GM23338 (cell line): ENCODE measurements around the gene RPL27A. TPM values are rescaled to one million over a fixed set of nuclear protein-coding genes. Genes with fewer than 3 reads are reported as not detected.

Source experiments
- ATAC-seq: fragments of 200-7000 bp; cut with Tn5 transposase; 3 replicates; pipeline ENCODE4 v1.9.1; 2020
- DNase-seq: peaks from one replicate; pipeline ENCODE4 v3.0.0-alpha.2; 2015; ENCODE audit warnings: low spot score
- H2AFZ ChIP-seq: fragments of 200-600 bp; sonication (generic); 2 replicates; pipeline ENCODE4 v1.8.0; 2016; ENCODE audit warnings: antibody characterized with exemption, mild to moderate bottlenecking, moderate library complexity
- H3F3A ChIP-seq: fragments of 200-600 bp; sonication (generic); replicated peaks from 2 replicates; pipeline ENCODE4 v1.8.0; 2017; ENCODE audit warnings: antibody characterized with exemption, mixed run types, low read depth
- H3K27ac ChIP-seq: fragments of 200-600 bp; sonication (generic); 2 replicates; pipeline ENCODE4 v1.6.1; 2016; ENCODE audit warnings: low read depth
- H3K27me3 ChIP-seq: fragments of 200-600 bp; sonication (generic); 2 replicates; pipeline ENCODE4 v1.8.0; 2016; ENCODE audit warnings: mild to moderate bottlenecking, mixed run types, moderate library complexity; ENCODE audit not compliant: insufficient read depth
- H3K36me3 ChIP-seq: fragments of 200-600 bp; sonication (generic); 2 replicates; pipeline ENCODE4 v1.8.0; 2016; ENCODE audit warnings: mild to moderate bottlenecking; ENCODE audit not compliant: insufficient read depth
- H3K4me1 ChIP-seq: fragments of 200-600 bp; sonication (generic); 2 replicates; pipeline ENCODE4 v1.8.0; 2016; ENCODE audit warnings: mild to moderate bottlenecking, moderate library complexity; ENCODE audit not compliant: insufficient read depth
- H3K4me2 ChIP-seq: fragments of 200-600 bp; sonication (generic); 2 replicates; pipeline ENCODE4 v1.7.1; 2017; ENCODE audit warnings: mixed run types
- H3K4me3 ChIP-seq: fragments of 200-600 bp; sonication (generic); 2 replicates; pipeline ENCODE4 v1.6.1; 2016; ENCODE audit warnings: mixed run types
- H3K79me2 ChIP-seq: fragments of 200-600 bp; sonication (generic); replicated peaks from 2 replicates; pipeline ENCODE4 v1.8.0; 2017; ENCODE audit warnings: mild to moderate bottlenecking; ENCODE audit not compliant: insufficient read depth
- H3K9me2 ChIP-seq: fragments of 200-600 bp; sonication (generic); 2 replicates; pipeline ENCODE4 v1.8.0; 2017; ENCODE audit not compliant: insufficient read depth
- H4K20me1 ChIP-seq: fragments of 200-600 bp; sonication (generic); replicated peaks from 2 replicates; pipeline ENCODE4 v1.8.0; 2017; ENCODE audit warnings: mild to moderate bottlenecking; ENCODE audit not compliant: insufficient read depth
- H3K27ac Mint-ChIP-seq: 2 replicates; pipeline ENCODE4 v1.8.0; 2020; ENCODE audit warnings: inconsistent platforms, mild to moderate bottlenecking, moderate library complexity, mixed read lengths
- H3K27me3 Mint-ChIP-seq: 3 replicates; pipeline ENCODE4 v1.8.0; 2022; ENCODE audit warnings: low read depth, mild to moderate bottlenecking, moderate library complexity, mixed read lengths, inconsistent platforms; ENCODE audit not compliant: insufficient read depth, poor library complexity
- H3K36me3 Mint-ChIP-seq: 3 replicates; pipeline ENCODE4 v1.8.0; 2021; ENCODE audit warnings: low read depth, mild to moderate bottlenecking, inconsistent platforms, moderate library complexity, mixed read lengths
- H3K4me1 Mint-ChIP-seq: 3 replicates; pipeline ENCODE4 v1.8.0; 2020; ENCODE audit warnings: mild to moderate bottlenecking, inconsistent platforms, mixed read lengths
- H3K4me3 Mint-ChIP-seq: 3 replicates; pipeline ENCODE4 v1.8.0; 2021; ENCODE audit warnings: moderate library complexity, mild to moderate bottlenecking, inconsistent platforms, mixed read lengths
- H3K9me3 Mint-ChIP-seq: 3 replicates; pipeline ENCODE4 v1.8.0; 2020; ENCODE audit warnings: moderate library complexity, mild to moderate bottlenecking, inconsistent platforms, mixed read lengths
- CREB1 ChIP-seq: fragments of 250-450 bp; sonication (Bioruptor Pico); IDR thresholded peaks from 2 replicates; pipeline ENCODE4 v1.5.0; 2020; ENCODE audit warnings: low read depth, mild to moderate bottlenecking, moderate library complexity
- CTCF ChIP-seq, 2 experiments: fragments of 200-600 bp in 1 of 2; sonication (generic) in 1 of 2; conservative IDR thresholded peaks; 2 replicates each; pipeline versions ENCODE4 v1.5.1 to v1.6.1; 2016 to 2017; ENCODE audit warnings: antibody characterized with exemption in 2 of 2, low read depth in 2 of 2, mild to moderate bottlenecking in 2 of 2, moderate library complexity in 1 of 2
- ETS1 ChIP-seq: IDR thresholded peaks from 2 replicates; pipeline ENCODE4 v1.6.1; 2016; ENCODE audit warnings: antibody characterized with exemption
- EZH2 ChIP-seq: fragments of 200-600 bp; sonication (generic); IDR thresholded peaks from one replicate; pipeline ENCODE4 v1.8.0; 2017; ENCODE audit warnings: antibody characterized with exemption, mild to moderate bottlenecking, low read depth; ENCODE audit not compliant: unreplicated experiment
- EZH2phosphoT487 ChIP-seq: fragments of 200-600 bp; sonication (generic); IDR thresholded peaks from one replicate; pipeline ENCODE4 v1.8.1; 2018; ENCODE audit warnings: antibody characterized with exemption; ENCODE audit not compliant: unreplicated experiment
- JUNB ChIP-seq: IDR thresholded peaks from one replicate; pipeline ENCODE4 v1.6.1; 2016; ENCODE audit warnings: antibody characterized with exemption; ENCODE audit not compliant: unreplicated experiment
- NANOG ChIP-seq: IDR thresholded peaks from 2 replicates; pipeline ENCODE4 v1.6.1; 2016; ENCODE audit warnings: antibody characterized with exemption, borderline replicate concordance
- POLR2AphosphoS5 ChIP-seq: IDR thresholded peaks from 2 replicates; pipeline ENCODE4 v1.6.1; 2016; ENCODE audit warnings: antibody characterized with exemption, low read depth
- STAT1 ChIP-seq: IDR thresholded peaks from one replicate; pipeline ENCODE4 v1.6.1; 2016; ENCODE audit warnings: antibody characterized with exemption; ENCODE audit not compliant: unreplicated experiment
- ZNF114 ChIP-seq: fragments of 250-450 bp; sonication (Bioruptor Pico); IDR thresholded peaks from 2 replicates; pipeline ENCODE4 v1.5.0; 2020; ENCODE audit warnings: mild to moderate bottlenecking, moderate library complexity
- ZNF331 ChIP-seq: fragments of 250-450 bp; sonication (Bioruptor Pico); IDR thresholded peaks from 2 replicates; pipeline ENCODE4 v1.5.0; 2020; ENCODE audit warnings: low read depth, mild to moderate bottlenecking, moderate library complexity
- polyA plus RNA-seq: library from polyadenylated mRNA; unstranded; fragments of >200 nt; fragmentation: Nextera tagmentation; extraction: Ambion mirVana; gene quantifications from 2 replicates; pipeline ENCODE4 v1.2.1, GENCODE V29; 2016
- total RNA-seq: library from RNA; depleted of rRNA; stranded (reverse); fragments of >200 nt; shearing (Covaris generic); gene quantifications from 2 replicates; pipeline ENCODE4 v1.2.3, GENCODE V29; 2014
- TF ChIP-seq, protein P1 (sequence below): IDR thresholded peaks from one replicate; pipeline ENCODE4 v1.6.1; 2018; ENCODE audit warnings: antibody characterized with exemption; ENCODE audit not compliant: unreplicated experiment
- TF ChIP-seq, protein P2 (sequence below): fragments of 250-450 bp; sonication (Bioruptor Pico); IDR thresholded peaks from 2 replicates; pipeline ENCODE4 v1.5.0; 2020; ENCODE audit warnings: mild to moderate bottlenecking, moderate library complexity

Gene RPL27A
- total and polyA plus RNA-seq, 2 experiments from 2014 or later, result 1,283 to 3,167 TPM

DNA sequence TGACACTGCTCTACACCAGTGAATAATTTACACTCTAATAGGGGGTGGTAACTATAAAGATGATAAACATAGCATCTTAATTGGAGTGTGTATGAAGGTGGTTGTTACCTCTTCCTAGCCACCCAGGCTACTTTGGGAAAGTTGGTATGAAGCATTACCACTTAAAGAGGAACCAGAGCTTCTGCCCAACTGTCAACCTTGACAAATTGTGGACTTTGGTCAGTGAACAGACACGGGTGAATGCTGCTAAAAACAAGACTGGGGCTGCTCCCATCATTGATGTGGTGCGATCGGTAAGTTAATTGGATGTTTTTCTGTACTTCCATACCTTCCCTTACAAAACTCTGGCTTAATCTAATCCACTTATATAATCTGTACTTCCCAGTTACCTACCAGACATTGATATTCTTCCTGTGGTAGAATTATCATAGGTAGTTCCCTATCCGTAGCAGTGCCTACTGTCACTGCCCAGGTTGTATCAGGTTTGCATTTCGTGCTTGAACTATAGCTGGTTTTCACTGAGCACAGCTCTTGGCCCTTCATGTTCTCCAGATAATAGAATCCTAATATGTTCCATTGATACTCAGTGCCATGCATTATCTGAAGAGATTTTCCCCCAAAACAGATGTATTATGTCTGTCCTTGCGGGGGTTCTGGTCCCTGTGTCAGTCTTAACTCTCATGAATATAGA, 2.2 kb downstream of the RPL27A start:
- H3K4me1 ChIP-seq, result peaks cover 29% of the 10 kb centered on the region
- H3K27me3 Mint-ChIP-seq, result peaks cover 40% of the 10 kb centered on the region
- peak overlapping the region; percentile 100 for H3K4me3 ChIP-seq
- H3K27me3 ChIP-seq, result no peaks in the 10 kb centered on the region
- no peak for DNase-seq
- H3K27ac Mint-ChIP-seq, result peak overlapping the region; percentile 98
- peak overlapping the region; percentile 97 for H3K27ac ChIP-seq
- peaks cover 8% of the 10 kb centered on the region; the same call in 1 of the 2 replicates for H3K9me2 ChIP-seq
- ATAC-seq, result no peak
- H3K36me3 ChIP-seq, result peaks cover 29% of the 10 kb centered on the region
- peaks cover 52% of the 10 kb centered on the region for H3F3A ChIP-seq
- no peak overlapping the region for H2AFZ ChIP-seq
- peak overlapping the region; percentile 100 for H3K4me2 ChIP-seq
- H3K4me3 Mint-ChIP-seq, result peak overlapping the region; percentile 91
- TF ChIP-seq CREB1, result no peak
- no peak for TF ChIP-seq ZNF114 (CRISPR knock-in tag)
- TF ChIP-seq STAT1, result no peak
- TF ChIP-seq ZNF331 (CRISPR knock-in tag), result no peak
- TF ChIP-seq CTCF (conservative IDR thresholded peaks at IDR 0.05; ENCODE audit: low read depth in 2 of 2), result no peak
- no peak for TF ChIP-seq NANOG
- no peak for TF ChIP-seq EZH2
- TF ChIP-seq, protein P1, sequence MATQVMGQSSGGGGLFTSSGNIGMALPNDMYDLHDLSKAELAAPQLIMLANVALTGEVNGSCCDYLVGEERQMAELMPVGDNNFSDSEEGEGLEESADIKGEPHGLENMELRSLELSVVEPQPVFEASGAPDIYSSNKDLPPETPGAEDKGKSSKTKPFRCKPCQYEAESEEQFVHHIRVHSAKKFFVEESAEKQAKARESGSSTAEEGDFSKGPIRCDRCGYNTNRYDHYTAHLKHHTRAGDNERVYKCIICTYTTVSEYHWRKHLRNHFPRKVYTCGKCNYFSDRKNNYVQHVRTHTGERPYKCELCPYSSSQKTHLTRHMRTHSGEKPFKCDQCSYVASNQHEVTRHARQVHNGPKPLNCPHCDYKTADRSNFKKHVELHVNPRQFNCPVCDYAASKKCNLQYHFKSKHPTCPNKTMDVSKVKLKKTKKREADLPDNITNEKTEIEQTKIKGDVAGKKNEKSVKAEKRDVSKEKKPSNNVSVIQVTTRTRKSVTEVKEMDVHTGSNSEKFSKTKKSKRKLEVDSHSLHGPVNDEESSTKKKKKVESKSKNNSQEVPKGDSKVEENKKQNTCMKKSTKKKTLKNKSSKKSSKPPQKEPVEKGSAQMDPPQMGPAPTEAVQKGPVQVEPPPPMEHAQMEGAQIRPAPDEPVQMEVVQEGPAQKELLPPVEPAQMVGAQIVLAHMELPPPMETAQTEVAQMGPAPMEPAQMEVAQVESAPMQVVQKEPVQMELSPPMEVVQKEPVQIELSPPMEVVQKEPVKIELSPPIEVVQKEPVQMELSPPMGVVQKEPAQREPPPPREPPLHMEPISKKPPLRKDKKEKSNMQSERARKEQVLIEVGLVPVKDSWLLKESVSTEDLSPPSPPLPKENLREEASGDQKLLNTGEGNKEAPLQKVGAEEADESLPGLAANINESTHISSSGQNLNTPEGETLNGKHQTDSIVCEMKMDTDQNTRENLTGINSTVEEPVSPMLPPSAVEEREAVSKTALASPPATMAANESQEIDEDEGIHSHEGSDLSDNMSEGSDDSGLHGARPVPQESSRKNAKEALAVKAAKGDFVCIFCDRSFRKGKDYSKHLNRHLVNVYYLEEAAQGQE, result no peak
- TF ChIP-seq JUNB, result no peak
- TF ChIP-seq EZH2phosphoT487, result no peak
- no peak for TF ChIP-seq POLR2AphosphoS5
- no peak for TF ChIP-seq ETS1
- TF ChIP-seq, protein P2, sequence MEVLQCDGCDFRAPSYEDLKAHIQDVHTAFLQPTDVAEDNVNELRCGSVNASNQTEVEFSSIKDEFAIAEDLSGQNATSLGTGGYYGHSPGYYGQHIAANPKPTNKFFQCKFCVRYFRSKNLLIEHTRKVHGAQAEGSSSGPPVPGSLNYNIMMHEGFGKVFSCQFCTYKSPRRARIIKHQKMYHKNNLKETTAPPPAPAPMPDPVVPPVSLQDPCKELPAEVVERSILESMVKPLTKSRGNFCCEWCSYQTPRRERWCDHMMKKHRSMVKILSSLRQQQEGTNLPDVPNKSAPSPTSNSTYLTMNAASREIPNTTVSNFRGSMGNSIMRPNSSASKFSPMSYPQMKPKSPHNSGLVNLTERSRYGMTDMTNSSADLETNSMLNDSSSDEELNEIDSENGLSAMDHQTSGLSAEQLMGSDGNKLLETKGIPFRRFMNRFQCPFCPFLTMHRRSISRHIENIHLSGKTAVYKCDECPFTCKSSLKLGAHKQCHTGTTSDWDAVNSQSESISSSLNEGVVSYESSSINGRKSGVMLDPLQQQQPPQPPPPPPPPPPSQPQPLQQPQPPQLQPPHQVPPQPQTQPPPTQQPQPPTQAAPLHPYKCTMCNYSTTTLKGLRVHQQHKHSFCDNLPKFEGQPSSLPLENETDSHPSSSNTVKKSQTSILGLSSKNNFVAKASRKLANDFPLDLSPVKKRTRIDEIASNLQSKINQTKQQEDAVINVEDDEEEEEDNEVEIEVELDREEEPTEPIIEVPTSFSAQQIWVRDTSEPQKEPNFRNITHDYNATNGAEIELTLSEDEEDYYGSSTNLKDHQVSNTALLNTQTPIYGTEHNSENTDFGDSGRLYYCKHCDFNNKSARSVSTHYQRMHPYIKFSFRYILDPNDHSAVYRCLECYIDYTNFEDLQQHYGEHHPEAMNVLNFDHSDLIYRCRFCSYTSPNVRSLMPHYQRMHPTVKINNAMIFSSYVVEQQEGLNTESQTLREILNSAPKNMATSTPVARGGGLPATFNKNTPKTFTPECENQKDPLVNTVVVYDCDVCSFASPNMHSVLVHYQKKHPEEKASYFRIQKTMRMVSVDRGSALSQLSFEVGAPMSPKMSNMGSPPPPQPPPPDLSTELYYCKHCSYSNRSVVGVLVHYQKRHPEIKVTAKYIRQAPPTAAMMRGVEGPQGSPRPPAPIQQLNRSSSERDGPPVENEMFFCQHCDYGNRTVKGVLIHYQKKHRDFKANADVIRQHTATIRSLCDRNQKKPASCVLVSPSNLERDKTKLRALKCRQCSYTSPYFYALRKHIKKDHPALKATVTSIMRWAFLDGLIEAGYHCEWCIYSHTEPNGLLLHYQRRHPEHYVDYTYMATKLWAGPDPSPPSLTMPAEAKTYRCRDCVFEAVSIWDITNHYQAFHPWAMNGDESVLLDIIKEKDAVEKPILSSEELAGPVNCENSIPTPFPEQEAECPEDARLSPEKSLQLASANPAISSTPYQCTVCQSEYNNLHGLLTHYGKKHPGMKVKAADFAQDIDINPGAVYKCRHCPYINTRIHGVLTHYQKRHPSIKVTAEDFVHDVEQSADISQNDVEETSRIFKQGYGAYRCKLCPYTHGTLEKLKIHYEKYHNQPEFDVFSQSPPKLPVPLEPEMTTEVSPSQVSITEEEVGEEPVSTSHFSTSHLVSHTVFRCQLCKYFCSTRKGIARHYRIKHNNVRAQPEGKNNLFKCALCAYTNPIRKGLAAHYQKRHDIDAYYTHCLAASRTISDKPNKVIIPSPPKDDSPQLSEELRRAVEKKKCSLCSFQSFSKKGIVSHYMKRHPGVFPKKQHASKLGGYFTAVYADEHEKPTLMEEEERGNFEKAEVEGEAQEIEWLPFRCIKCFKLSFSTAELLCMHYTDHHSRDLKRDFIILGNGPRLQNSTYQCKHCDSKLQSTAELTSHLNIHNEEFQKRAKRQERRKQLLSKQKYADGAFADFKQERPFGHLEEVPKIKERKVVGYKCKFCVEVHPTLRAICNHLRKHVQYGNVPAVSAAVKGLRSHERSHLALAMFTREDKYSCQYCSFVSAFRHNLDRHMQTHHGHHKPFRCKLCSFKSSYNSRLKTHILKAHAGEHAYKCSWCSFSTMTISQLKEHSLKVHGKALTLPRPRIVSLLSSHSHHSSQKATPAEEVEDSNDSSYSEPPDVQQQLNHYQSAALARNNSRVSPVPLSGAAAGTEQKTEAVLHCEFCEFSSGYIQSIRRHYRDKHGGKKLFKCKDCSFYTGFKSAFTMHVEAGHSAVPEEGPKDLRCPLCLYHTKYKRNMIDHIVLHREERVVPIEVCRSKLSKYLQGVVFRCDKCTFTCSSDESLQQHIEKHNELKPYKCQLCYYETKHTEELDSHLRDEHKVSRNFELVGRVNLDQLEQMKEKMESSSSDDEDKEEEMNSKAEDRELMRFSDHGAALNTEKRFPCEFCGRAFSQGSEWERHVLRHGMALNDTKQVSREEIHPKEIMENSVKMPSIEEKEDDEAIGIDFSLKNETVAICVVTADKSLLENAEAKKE, result no peak
- peaks cover 81% of the 10 kb centered on the region for H3K36me3 Mint-ChIP-seq
- peaks cover 55% of the 10 kb centered on the region for H3K4me1 Mint-ChIP-seq
- H3K9me3 Mint-ChIP-seq, result peaks cover 4% of the 10 kb centered on the region; the same call in 2 of the 3 replicates
- H3K79me2 ChIP-seq, result peaks cover 34% of the 10 kb centered on the region
- peaks cover 17% of the 10 kb centered on the region for H4K20me1 ChIP-seq
